SK-N-SH treated with all-trans-retinoic acid at 6 μM for 48 hours (cell line): ENCODE results near the gene MLST8.

Experiments
- ATAC-seq: fragments of 200-7000 bp; cut with Tn5 transposase; 3 replicates; pipeline ENCODE4 v1.9.1; 2020; ENCODE audit warnings: mild to moderate bottlenecking, moderate library complexity
- ARNTL ChIP-seq: fragments of 450-650 bp; formaldehyde crosslinking; IDR thresholded peaks from 2 replicates; pipeline ENCODE4 v1.5.0; 2020; ENCODE audit warnings: low read depth, mild to moderate bottlenecking, moderate library complexity, borderline replicate concordance
- BACH2 ChIP-seq: fragments of 250-450 bp; sonication (Bioruptor Pico); IDR thresholded peaks from 2 replicates; pipeline ENCODE4 v1.9.0; 2021; ENCODE audit warnings: mild to moderate bottlenecking, borderline replicate concordance
- CSDC2 ChIP-seq: fragments of 250-450 bp; sonication (Bioruptor Pico); IDR thresholded peaks from 2 replicates; pipeline ENCODE4 v1.5.0; 2020; ENCODE audit warnings: mild to moderate bottlenecking, moderate library complexity
- ESRRG ChIP-seq: fragments of 250-450 bp; sonication (Bioruptor Pico); IDR thresholded peaks from 2 replicates; pipeline ENCODE4 v1.6.1; 2021; ENCODE audit warnings: mild to moderate bottlenecking
- GLIS3 ChIP-seq: fragments of 250-450 bp; sonication (Bioruptor Pico); IDR thresholded peaks from 2 replicates; pipeline ENCODE4 v1.5.0; 2020; ENCODE audit warnings: mild to moderate bottlenecking, moderate library complexity
- OSR1 ChIP-seq: fragments of 250-450 bp; sonication (Bioruptor Pico); IDR thresholded peaks from 2 replicates; pipeline ENCODE4 v1.8.0; 2022; ENCODE audit warnings: moderate library complexity, mild to moderate bottlenecking, inconsistent platforms
- PPARA ChIP-seq: fragments of 250-450 bp; sonication (Bioruptor Pico); IDR thresholded peaks from 2 replicates; pipeline ENCODE4 v1.5.0; 2020; ENCODE audit warnings: mild to moderate bottlenecking, borderline replicate concordance
- RARB ChIP-seq: fragments of 250-450 bp; sonication (Bioruptor Pico); IDR thresholded peaks from 2 replicates; pipeline ENCODE4 v1.8.0; 2021; ENCODE audit warnings: mild to moderate bottlenecking, moderate library complexity
- SNAI2 ChIP-seq: fragments of 250-450 bp; sonication (Bioruptor Pico); IDR thresholded peaks from 2 replicates; pipeline ENCODE4 v1.5.0; 2020; ENCODE audit warnings: mild to moderate bottlenecking, moderate library complexity
- TCF4 ChIP-seq: fragments of 250-450 bp; sonication (Bioruptor Pico); IDR thresholded peaks from 2 replicates; pipeline ENCODE4 v1.8.0; 2021; ENCODE audit warnings: mild to moderate bottlenecking, moderate library complexity, borderline replicate concordance
- ZC3H10 ChIP-seq: fragments of 250-450 bp; sonication (Bioruptor Pico); IDR thresholded peaks from 2 replicates; pipeline ENCODE4 v1.5.1; 2021; ENCODE audit warnings: mild to moderate bottlenecking, moderate library complexity
- ZFP3 ChIP-seq: fragments of 250-450 bp; sonication (Bioruptor Pico); IDR thresholded peaks from 2 replicates; pipeline ENCODE4 v1.5.0; 2020; ENCODE audit warnings: mild to moderate bottlenecking, moderate library complexity
- ZFP30 ChIP-seq: fragments of 450-650 bp; formaldehyde crosslinking; IDR thresholded peaks from 2 replicates; pipeline ENCODE4 v1.5.0; 2022; ENCODE audit warnings: mild to moderate bottlenecking, moderate library complexity
- ZNF565 ChIP-seq: fragments of 450-650 bp; formaldehyde crosslinking; conservative IDR thresholded peaks from 2 replicates; pipeline ENCODE4 v1.5.0; 2020; ENCODE audit warnings: low read depth, mild to moderate bottlenecking, moderate library complexity
- ZNF70 ChIP-seq: fragments of 450-650 bp; formaldehyde crosslinking; IDR thresholded peaks from 2 replicates; pipeline ENCODE4 v1.5.0; 2020; ENCODE audit warnings: mild to moderate bottlenecking, moderate library complexity
- ZNF8 ChIP-seq: fragments of 450-650 bp; formaldehyde crosslinking; IDR thresholded peaks from 2 replicates; pipeline ENCODE4 v1.5.0; 2020; ENCODE audit warnings: mild to moderate bottlenecking, moderate library complexity
- TF ChIP-seq, protein P1 (sequence below): fragments of 250-450 bp; sonication (Bioruptor Pico); IDR thresholded peaks from 2 replicates; pipeline ENCODE4 v1.8.0; 2021; ENCODE audit warnings: low read depth, mild to moderate bottlenecking, moderate library complexity, borderline replicate concordance
- TF ChIP-seq, protein P2 (sequence below): fragments of 250-450 bp; sonication (Bioruptor Pico); IDR thresholded peaks from 2 replicates; pipeline ENCODE4 v1.5.1; 2021; ENCODE audit warnings: mild to moderate bottlenecking, moderate library complexity
- TF ChIP-seq, protein P3 (sequence below): fragments of 250-450 bp; sonication (Bioruptor Pico); IDR thresholded peaks from 2 replicates; pipeline ENCODE4 v1.5.1; 2020; ENCODE audit warnings: low read depth, mild to moderate bottlenecking, moderate library complexity
- TF ChIP-seq, protein P4 (sequence below): fragments of 250-450 bp; sonication (Bioruptor Pico); IDR thresholded peaks from 2 replicates; pipeline ENCODE4 v1.8.0; 2020; ENCODE audit warnings: mild to moderate bottlenecking, moderate library complexity, borderline replicate concordance

The MLST8 gene

DNA sequence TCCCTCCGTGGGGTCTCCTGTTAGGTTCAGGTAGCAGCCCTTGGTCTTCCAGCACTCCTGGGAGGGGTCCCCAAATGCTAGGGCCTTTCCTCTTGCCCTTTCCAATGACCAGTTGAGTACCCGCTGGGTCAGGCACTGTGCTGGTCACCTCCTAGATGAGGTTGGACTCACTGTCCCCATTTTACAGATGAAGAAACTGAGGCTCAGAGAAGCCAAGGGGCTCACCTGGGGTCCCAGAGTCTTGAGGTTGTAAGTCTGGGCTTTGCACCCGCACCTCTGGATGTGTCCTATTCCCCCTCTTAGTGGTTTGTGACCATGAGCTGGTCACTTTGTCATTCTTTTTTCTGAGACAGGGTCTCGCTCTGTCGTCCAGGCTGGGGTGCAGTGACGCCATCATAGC lies 7.5 kb upstream of the MLST8 start (continued):
- TF ChIP-seq, protein P1, sequence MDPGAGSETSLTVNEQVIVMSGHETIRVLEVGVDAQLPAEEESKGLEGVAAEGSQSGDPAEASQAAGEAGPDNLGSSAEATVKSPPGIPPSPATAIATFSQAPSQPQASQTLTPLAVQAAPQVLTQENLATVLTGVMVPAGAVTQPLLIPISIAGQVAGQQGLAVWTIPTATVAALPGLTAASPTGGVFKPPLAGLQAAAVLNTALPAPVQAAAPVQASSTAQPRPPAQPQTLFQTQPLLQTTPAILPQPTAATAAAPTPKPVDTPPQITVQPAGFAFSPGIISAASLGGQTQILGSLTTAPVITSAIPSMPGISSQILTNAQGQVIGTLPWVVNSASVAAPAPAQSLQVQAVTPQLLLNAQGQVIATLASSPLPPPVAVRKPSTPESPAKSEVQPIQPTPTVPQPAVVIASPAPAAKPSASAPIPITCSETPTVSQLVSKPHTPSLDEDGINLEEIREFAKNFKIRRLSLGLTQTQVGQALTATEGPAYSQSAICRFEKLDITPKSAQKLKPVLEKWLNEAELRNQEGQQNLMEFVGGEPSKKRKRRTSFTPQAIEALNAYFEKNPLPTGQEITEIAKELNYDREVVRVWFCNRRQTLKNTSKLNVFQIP (CRISPR knock-in tag) = no peak
- TF ChIP-seq ARNTL (CRISPR knock-in tag) (no peak), ZFP30 (CRISPR knock-in tag) (no peak), ZNF8 (CRISPR knock-in tag) (no peak), ZNF70 (no peak), ZNF565 (CRISPR knock-in tag) (no peak)

DNA sequence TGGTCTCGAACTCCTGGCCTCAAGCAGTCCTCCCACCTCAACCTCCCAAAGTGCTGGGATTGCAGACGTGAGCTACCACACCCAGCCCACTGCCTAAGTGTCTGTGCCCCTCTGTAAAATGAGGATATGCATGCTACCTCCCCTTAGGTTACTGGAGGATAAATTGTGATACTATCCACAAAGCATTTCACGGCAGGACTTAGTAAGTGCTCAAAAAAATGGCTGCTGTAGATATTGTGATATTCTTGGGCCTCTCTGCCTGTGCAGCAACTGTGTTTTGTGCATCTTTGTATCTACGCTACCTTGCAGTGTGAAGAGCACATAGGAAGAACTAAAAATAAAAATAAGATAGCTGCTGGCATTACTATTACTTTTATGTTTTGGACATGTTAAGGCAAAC lies 7.0 kb upstream of the MLST8 start:
- no peak for ATAC-seq
- TF ChIP-seq ARNTL (CRISPR knock-in tag) (no peak), ZFP30 (CRISPR knock-in tag) (no peak), RARB (CRISPR knock-in tag) (no peak)

DNA sequence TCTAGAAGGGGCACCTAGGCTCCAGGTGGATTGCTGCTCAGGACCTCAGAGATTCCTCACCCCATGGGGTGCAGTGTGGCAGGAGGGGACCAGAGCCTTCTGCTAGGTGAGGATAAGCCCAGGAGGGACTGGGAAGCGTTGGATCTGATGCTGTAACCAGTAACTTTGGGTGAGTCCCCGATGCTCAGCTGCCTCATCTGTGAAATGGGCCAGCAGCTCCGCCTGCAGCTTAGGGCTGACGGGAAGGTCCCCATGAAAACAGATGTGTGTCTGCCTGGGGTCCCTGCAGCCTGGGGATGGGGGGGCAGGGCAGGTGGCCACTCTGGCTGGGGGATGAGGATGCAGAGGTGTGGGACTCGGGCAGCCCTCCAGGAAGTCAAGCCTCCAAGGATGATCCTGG lies 6.2 kb upstream of the MLST8 start:
- ATAC-seq = no peak
- TF ChIP-seq TCF4 (no peak), ZNF8 (CRISPR knock-in tag) (no peak), ZNF70 (no peak), OSR1 (CRISPR knock-in tag) (no peak)
- TF ChIP-seq, protein P2, sequence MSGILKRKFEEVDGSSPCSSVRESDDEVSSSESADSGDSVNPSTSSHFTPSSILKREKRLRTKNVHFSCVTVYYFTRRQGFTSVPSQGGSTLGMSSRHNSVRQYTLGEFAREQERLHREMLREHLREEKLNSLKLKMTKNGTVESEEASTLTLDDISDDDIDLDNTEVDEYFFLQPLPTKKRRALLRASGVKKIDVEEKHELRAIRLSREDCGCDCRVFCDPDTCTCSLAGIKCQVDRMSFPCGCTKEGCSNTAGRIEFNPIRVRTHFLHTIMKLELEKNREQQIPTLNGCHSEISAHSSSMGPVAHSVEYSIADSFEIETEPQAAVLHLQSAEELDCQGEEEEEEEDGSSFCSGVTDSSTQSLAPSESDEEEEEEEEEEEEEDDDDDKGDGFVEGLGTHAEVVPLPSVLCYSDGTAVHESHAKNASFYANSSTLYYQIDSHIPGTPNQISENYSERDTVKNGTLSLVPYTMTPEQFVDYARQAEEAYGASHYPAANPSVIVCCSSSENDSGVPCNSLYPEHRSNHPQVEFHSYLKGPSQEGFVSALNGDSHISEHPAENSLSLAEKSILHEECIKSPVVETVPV = no peak

DNA sequence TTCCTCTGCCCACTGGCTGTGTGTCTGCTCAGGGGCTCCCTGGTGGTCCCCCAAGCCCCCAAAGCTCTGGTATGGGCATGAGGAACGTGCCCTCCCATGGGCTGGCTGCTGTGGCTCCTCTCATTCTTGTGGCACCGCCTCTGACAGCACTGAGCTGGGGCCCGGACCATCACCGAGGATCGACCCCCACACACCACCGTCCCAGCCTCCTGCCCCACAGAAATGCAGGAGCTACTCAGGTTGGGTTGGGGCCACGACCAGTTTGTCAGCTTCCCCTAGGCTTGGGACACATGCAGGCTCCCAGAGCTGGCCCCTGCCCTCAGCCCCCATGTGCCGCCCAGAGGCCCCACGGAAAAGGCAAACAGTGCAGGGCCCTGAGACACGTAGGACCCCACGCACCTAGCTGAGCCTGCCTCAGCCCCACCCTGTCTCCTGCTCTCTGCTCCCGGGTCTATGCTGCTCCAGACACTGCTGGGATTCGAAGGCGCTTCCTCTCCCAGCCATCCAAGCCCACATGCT lies 5.6 kb upstream of the MLST8 start:
- TF ChIP-seq, protein P3, sequence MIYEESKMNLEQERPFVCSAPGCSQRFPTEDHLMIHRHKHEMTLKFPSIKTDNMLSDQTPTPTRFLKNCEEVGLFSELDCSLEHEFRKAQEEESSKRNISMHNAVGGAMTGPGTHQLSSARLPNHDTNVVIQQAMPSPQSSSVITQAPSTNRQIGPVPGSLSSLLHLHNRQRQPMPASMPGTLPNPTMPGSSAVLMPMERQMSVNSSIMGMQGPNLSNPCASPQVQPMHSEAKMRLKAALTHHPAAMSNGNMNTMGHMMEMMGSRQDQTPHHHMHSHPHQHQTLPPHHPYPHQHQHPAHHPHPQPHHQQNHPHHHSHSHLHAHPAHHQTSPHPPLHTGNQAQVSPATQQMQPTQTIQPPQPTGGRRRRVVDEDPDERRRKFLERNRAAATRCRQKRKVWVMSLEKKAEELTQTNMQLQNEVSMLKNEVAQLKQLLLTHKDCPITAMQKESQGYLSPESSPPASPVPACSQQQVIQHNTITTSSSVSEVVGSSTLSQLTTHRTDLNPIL = no peak
- TF ChIP-seq, protein P2 = no peak
- TF ChIP-seq ZNF565 (CRISPR knock-in tag) (no peak), ZC3H10 (CRISPR knock-in tag) (no peak), CSDC2 (no peak), ZFP3 (CRISPR knock-in tag) (no peak)
- TF ChIP-seq, protein P4, sequence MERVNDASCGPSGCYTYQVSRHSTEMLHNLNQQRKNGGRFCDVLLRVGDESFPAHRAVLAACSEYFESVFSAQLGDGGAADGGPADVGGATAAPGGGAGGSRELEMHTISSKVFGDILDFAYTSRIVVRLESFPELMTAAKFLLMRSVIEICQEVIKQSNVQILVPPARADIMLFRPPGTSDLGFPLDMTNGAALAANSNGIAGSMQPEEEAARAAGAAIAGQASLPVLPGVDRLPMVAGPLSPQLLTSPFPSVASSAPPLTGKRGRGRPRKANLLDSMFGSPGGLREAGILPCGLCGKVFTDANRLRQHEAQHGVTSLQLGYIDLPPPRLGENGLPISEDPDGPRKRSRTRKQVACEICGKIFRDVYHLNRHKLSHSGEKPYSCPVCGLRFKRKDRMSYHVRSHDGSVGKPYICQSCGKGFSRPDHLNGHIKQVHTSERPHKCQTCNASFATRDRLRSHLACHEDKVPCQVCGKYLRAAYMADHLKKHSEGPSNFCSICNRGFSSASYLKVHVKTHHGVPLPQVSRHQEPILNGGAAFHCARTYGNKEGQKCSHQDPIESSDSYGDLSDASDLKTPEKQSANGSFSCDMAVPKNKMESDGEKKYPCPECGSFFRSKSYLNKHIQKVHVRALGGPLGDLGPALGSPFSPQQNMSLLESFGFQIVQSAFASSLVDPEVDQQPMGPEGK (CRISPR knock-in tag) = no peak
- no peak for ATAC-seq

DNA sequence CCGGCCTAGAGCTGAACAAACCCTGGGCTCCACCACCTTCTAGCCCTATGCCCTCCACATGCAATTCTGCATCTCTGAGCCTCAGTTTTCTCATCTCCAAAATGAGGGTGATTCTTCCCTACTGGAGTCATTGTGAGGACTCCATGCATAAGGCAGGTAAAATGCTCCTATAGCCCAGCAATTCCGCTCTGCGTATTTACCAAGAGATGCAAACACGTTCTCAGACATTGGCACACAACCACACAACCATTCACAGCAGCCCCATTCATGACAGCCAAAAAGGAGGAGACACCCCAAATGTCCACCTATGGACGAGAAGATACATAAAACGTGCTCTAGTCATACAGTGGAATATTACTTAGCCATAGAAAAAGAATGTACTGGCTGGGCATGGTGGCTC lies 4.9 kb upstream of the MLST8 start:
- ATAC-seq = no peak
- TF ChIP-seq ZFP30 (CRISPR knock-in tag) = no peak
- TF ChIP-seq ZC3H10 (CRISPR knock-in tag) = no peak
- no peak for TF ChIP-seq GLIS3
- no peak for TF ChIP-seq BACH2 (CRISPR knock-in tag)
- TF ChIP-seq, protein P2 = no peak
- TF ChIP-seq ESRRG = no peak
- no peak for TF ChIP-seq ZNF70
- no peak for TF ChIP-seq OSR1 (CRISPR knock-in tag)
- TF ChIP-seq SNAI2 = no peak
- TF ChIP-seq, protein P4 (CRISPR knock-in tag) = no peak
- TF ChIP-seq TCF4 = no peak
- no peak for TF ChIP-seq PPARA (CRISPR knock-in tag)
- no peak for TF ChIP-seq ZFP3 (CRISPR knock-in tag)
